ENCODE results near the gene ZKSCAN5.

The ZKSCAN5 gene

GRCh38 chr7:99504603-99505323 lies at the start of gene ZKSCAN5:
TSS of gene ZKSCAN5 (plus strand) at chr7:99504662. CDS start at chr7:99506045, 1,383 bp downstream.
- DNase-seq = peak; percentile 98

GRCh38 chr7:99455874-99456273 lies 48.6 kb upstream of the ZKSCAN5 start:
- DNase-seq = no peak

GRCh38 chr7:99456288-99456687 lies 48.2 kb upstream of the ZKSCAN5 start:
- no peak for DNase-seq

DNA sequence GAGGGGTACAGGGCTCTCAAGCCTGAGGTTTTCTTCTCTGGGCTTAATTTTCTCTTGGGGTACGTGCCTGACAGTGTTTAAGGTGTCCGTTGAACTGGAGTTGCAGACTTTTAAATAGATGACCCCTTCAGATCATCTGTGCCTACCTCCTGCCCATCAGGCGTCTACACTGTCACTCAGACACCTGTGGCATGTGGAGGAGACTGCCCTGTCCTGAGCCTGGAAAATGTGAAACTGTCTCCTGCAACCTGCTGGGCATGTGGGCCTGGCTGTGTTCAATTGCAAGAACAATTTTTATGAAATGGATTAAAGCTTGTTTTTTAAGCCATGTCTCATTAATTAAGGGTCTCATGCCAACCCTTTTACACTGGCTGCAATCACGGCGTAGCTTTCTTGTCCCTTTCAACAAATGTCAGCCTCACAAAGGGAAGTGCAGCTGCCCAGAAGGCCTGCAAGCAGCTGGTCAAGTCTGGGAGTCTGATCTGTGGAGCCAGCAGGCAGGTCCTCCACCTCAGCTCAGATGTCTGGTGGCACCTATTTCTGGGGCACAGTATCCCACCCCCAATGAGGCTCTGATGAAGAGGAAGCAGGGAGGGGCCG lies 47.3 kb upstream of the ZKSCAN5 start:
- DNase-seq = no peak

DNA sequence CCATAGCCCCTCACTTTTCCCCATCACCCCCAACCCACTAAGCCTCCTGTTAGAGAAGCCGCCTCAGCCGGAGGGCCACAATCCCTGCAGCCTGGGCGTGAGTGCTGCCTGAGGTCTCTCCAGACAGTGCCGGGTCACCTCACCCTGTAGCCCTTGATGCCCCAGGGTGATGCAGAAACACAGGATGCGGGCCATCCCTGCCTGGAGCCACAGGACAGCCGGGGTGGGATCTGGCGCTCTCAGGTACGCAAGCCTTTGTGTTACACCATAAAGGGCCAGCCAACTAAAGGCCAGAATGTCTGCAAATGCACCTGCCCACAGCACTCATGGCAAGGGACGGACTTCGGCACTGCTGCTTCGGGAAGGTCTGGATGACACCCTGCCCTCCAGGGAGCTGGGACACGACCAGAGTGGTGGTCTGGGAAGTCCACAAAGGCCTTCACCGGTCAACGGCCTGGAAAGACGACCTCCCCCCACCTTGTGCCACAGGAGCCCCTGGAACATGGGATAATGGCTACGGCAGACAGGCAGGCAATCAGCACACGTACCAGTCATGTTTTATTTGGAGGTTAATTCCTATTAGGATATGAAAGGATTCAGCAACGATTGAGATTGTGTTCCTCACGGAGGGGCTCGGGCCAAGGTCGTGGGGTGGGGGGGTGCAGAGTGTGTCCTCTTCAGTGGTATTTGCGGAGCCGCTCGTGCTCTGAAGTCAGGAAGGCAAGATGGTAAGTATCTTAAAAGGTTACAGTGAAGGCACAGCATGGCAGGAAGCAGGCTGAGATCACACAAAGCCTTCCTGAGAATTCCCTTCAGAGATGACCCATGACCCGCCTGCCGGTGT lies 46.6 kb upstream of the ZKSCAN5 start:
- DNase-seq = no peak

- peak; percentile 3 for DNase-seq
These were observed 45.4 kb upstream of the ZKSCAN5 start for GRCh38 chr7:99459087-99459486.

DNA sequence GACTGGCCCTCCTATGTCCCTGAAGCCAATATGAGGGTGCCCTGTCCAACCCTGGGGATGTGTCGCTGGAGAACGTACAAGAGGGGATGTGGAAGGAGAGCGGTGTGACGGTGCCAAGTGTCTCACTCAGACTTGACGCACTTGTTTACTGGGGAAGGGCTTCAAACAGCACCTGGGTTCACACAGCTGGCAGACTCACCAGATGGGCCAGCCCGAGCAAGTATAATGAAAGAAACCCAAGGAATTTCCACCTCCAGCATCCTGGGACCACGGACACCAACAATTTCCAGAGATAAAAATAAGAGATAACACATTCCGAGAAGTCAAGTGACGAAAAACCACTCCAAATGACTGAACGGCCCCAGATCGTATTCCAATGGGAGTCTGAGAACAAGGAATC lies 43.8 kb upstream of the ZKSCAN5 start:
- DNase-seq = no peak

DNA sequence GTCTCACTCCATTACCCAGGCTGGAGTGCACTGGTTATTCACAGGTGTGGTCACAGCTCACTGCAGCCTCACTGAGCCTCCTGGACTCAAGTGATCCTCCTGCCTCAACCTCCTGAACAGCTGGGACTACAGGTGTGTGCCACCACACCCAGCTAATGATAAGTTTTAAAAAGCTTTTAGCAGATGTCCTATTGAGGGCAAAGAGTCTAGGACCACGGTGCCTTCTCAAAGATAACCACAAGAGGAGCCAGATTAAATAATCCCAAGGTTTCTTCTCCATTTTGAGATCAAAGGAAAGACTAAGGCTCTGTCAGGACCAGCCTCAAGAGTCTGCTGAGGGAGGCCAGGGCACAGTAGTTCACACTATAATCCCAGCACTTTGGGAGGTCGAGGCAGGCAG lies 43.2 kb upstream of the ZKSCAN5 start:
- DNase-seq = no peak

GRCh38 chr7:99465421-99465768 lies 39.1 kb upstream of the ZKSCAN5 start:
- DNase-seq = no peak

- DNase-seq = no peak
These were observed 36.0 kb upstream of the ZKSCAN5 start for GRCh38 chr7:99468336-99468918.

- DNase-seq = no peak
These were observed 34.9 kb upstream of the ZKSCAN5 start for GRCh38 chr7:99469381-99470065.

DNA sequence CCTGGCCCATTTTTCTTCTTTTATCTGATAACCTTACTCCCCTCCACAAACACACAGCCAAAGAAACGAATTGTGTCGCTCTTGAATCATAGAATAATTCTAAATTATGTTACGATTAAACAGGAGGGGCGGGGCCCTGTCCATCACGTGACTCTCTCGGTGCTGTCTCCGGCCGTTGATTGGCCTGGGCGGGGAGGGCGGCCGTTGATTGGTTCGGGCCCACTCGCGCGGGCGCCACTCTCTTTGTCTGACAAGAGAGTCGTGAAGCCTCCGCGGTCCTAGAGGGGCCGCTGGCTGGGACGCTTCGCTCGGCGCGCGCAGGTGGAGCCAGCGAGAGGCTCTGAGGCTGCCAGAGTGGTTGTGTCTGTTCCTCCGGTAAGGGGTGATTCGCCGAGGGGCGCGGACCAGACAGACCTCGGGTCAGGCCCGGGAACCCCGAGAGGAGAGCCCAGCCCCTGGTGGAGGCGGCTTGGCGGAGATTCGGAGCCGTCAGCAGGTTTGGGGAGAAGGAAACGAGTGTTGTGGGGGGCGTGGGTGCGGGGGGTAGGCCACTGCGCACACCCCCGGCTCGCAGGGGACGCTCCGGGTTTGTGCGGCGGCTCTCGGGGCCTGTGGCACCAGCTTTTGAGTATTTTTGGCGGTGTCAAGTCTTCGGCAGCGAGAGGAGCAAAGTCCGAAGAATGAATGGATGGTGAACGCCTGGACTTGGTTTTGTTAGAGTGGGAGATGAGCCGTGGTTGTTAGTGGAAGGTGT lies 31.7 kb upstream of the ZKSCAN5 start, which contains the start of gene ZNF789:
Gene ZNF789, plus strand, starts transcription at position 330 of the 754 bp plus-strand sequence. CDS start 3,567 bp downstream, outside the sequence.
- DNase-seq = peak; percentile 98

- no peak for DNase-seq
These were observed 31.2 kb upstream of the ZKSCAN5 start for GRCh38 chr7:99473315-99473596.

DNA sequence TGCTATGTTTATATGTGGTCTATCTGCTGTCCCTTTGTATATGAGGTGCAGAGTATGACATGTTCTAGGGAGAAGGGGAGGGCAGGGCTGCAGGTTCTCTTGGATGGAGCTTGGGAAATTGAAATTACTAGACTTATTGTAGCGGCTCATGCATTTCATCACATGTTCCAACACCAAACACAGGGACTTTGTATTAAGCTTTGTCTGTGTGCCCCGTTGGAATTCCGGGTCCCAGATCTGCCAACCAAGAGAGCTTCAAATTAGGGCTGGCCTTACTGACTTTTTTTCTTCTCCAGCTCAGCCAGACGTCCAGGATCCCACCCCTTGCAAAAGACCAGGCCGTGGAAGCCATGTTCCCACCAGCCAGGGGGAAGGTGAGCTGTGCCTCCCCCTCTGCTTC lies 28.4 kb upstream of the ZKSCAN5 start:
- no peak for DNase-seq

DNA sequence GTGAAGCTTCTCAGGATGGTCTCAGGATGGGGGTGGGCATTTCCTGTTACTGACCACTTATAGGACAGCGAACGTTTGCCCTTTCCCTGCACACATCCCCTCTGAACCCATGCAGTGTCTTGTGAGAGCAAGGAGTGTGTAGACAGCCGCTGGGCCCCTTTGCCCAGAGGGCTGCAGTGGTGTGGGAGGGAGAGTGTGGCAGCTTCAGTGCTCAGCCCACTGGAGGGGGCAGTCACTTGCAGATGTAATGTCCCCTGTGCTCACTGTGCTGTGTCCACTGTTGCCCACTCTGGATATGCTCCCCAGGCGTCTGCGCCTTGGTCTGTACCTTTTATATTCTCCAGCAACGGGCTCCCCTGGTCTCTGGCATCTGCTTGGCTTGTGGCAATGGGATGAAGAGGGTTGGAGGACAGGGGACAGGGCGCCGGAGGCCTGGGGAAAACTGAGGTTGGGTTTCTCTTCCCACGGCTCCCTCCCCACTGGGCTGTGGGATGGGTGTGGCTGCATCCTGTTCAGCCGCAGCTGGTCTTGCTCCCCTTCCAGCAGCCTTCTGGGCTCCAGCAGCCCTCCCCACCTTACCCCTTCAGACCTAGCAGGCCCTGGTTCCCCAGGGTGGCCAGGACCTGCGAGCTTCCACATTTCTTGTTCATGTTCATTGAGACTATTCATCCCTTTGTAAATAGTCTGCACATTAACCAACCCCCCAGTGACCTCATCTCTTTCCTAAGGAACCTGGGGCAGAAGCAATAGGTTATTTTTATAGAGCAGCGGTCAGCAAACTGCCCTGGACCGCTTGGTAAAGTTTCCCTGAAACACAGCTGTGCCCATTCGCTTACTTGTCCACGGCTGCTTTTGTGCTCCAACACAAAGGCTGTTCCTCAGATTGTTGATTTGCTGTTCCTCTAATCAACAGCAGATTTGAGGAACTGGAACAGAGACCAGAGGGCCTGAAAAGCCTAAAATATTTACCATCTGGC lies 25.7 kb upstream of the ZKSCAN5 start:
- DNase-seq = no peak

GRCh38 chr7:99485094-99485493 lies 19.4 kb upstream of the ZKSCAN5 start:
- DNase-seq = no peak

GRCh38 chr7:99489235-99489634 lies 15.2 kb upstream of the ZKSCAN5 start:
- no peak for DNase-seq

GRCh38 chr7:99490878-99491277 lies 13.6 kb upstream of the ZKSCAN5 start:
- no peak for DNase-seq

GRCh38 chr7:99493823-99494222 lies 10.6 kb upstream of the ZKSCAN5 start:
- DNase-seq = no peak

GRCh38 chr7:99497766-99498545 lies 6.5 kb upstream of the ZKSCAN5 start:
- DNase-seq = no peak

Measured in COR-L47 (cell line).